Middle frontal gyrus (tissue), 1 donor: ENCODE data around the gene ENTPD6.
A peak's percentile ranks its signal among the peaks of the same experiment; 100 is the strongest.
"Not testable (repeated sequence)": the region's sequence is repeated elsewhere in the genome, so short reads cannot be mapped to it uniquely, and the experiment has no call there.

ENCODE experiments used
- DNase-seq: peaks from one replicate; pipeline ENCODE4 v3.0.0-alpha.2; 2015; ENCODE audit warnings: low spot score; ENCODE audit errors: extremely low spot score

The ENTPD6 gene

DNA sequence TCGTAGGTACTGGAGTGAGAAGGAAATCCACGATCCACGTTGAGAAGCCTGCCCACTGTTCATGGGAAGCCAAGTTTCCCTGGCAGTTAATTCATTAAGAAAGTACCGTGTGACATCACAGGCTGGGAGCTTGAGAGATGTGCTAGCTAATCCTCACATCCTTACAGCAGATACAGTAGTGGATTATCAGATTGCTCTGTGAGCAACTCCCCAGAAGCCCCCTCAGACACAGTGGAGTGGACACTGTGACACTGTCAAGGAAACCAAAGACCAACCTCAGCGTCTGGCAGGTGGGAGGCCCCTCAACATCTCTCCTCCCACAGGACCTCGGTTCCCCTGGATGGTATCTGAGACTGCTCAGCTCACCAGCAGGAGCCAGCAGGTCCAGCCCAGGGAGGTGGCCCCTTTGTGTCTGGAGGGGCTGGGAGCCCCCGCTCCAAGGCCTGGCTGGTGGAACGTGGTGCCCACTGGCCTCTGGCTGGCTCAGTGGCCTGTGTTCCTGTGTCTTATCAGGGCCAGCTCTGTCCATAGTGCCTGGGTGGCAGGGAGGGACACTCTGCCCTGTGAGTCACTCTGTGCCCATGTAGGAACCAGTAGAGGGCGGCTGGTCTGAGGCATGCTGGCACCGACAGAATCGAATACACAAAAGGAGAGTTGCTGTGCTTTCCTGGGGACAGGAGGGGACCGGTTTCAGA is 59.6 kb downstream of the ENTPD6 start:
- no peak for DNase-seq

DNA sequence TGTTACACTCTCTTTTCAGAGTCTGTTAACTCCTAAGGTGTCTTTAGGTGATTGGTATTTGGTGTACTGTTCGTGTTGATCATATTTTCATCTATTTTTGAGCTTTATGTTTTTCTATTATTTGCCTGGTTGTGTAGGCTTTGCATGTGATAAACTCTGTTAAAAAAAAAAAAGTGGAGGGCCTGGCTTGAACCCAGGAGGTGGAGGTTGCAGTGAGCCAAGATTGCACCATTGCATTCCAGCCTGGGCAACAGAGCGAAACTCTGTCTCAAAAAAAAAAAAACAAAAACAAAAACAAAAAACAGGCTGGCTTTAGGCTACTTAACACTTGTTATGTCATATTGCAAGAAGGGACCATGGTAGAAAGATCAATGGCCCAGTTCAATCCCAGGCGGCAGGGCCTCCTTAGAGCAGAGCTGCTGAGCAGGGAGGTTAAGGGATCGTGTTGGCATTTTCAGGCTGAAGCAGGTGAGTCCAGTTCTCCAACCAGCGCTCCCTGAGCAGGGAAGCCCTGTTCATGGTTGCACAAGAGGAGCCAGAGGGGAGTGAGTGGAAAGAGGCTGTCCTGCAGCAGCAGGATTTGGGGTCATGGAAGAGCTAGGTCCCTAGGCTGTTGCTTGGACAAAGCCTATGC is 60.8 kb downstream of the ENTPD6 start:
- DNase-seq: no peak

GRCh38 chr20:25257130-25257529 is 61.6 kb downstream of the ENTPD6 start:
- DNase-seq: no peak

GRCh38 chr20:25257756-25258475 is 62.4 kb downstream of the ENTPD6 start:
- no peak for DNase-seq

GRCh38 chr20:25258476-25258805 is 62.9 kb downstream of the ENTPD6 start:
- no peak for DNase-seq

GRCh38 chr20:25258828-25259227 is 63.3 kb downstream of the ENTPD6 start:
- DNase-seq: no peak

DNA sequence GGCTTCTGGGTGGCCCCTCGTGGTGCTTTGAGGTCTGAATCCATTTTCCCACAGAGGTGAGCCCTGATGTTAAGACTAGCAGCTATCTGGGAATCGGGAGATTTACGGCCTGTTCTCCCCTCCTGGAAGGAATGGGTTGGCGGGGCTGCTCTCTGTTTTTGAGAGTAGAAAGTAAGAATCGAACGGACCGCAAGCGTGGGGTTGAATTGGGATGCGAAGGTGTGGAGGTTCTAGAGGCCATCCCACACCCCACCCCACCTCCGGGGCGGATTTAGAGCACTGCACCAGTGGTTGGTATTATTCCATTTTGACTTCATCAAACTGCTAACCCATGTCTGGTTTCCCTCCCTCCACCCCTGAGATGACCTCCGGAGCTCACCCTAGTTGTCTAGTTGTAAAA is 63.8 kb downstream of the ENTPD6 start:
- DNase-seq: no peak

- no peak for DNase-seq
These were observed 64.3 kb downstream of the ENTPD6 start for GRCh38 chr20:25259788-25260254.

- not testable (repeated sequence) for DNase-seq
These were observed 65.4 kb downstream of the ENTPD6 start for GRCh38 chr20:25260770-25261437.

DNA sequence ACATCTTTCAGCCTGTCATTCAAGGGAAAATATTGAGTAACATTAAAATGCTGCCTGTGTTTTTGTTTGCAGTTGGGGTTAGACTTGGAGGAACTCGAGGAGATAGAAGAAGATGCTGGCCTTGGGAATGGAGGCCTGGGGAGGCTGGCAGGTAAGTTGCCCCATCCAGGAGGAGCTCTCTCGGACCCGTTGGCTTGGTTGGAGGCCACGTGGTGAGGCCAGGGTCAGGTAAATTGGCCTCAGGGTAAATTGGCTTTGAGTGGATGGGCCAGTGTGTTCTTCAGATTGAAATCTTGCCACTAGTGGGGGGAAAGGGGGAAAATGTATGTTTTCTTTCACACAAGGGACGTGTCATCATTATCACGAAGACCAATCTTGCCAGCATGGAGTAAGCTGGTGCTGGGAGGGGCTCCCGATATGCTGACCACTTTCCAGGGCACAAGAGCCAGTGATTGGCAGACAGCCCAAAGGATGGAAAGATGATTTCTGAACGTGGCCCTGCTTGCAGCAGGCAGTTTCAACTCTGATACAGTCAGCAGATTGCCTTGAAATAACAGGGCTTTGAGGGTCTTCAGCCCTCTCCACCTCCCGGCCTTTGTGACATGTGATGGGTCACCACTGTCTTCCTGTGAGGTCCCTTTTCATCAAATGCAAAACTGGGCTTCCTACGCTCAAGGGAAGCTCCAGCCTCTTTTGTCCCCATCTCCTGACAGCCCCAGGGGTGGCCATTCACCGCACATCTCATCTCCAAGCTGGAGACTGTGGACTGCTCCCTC is 73.7 kb downstream of the ENTPD6 start:
- no peak for DNase-seq

DNA sequence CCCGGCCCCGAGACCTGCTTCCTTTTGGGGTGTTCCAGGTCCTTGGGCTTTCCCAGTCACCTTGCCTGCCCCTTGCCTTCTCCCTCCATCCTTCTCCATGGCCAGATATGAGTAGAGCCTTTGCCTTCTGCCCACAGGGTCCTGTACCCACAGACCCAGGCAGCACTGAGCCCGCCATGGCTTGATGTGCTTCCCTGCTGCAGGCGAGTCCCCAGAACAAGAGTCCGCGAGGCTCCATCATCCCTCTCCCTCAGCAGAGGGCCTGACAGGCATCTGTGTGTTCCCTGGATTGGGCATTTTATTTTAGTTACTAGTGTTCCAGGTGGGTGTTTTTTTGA is 74.3 kb downstream of the ENTPD6 start:
- no peak for DNase-seq

GRCh38 chr20:25270829-25271251 is 75.3 kb downstream of the ENTPD6 start:
- no peak for DNase-seq

DNA sequence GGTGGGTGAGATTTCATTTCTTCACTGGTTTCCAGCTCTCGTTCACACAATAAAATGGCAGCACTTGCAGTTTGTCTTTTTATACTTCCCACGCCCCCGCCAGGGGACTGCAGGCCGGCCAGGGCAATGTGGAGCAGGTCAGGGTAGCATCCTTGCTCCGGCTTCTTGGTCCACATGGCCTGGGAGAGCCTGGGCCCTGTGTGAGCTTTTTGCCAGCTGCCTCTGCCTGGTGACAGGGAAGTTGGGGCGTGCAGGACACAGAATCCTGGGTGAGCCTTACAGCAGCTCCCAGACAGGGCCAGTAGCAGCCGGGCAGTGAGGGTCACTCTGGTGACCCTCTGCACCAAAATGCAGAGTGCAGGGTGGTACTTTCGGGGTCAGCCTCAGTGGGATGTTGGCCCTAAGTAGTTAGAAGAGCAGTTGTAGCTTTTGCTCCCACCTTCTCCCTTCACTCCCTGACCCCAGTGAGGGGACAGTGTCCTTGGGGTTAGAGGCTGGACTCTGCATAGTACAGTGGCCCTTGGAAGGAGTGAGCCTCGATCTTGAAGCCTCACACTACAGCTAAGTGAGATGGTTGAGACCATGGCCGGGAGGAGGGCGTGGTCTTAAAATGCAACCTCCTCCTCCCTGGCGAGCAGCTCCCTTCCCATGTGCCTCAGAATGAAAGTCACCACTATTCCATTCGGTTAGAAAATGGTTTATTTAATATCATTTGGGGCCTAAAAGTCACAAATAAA is 76.1 kb downstream of the ENTPD6 start:
- DNase-seq: no peak

DNA sequence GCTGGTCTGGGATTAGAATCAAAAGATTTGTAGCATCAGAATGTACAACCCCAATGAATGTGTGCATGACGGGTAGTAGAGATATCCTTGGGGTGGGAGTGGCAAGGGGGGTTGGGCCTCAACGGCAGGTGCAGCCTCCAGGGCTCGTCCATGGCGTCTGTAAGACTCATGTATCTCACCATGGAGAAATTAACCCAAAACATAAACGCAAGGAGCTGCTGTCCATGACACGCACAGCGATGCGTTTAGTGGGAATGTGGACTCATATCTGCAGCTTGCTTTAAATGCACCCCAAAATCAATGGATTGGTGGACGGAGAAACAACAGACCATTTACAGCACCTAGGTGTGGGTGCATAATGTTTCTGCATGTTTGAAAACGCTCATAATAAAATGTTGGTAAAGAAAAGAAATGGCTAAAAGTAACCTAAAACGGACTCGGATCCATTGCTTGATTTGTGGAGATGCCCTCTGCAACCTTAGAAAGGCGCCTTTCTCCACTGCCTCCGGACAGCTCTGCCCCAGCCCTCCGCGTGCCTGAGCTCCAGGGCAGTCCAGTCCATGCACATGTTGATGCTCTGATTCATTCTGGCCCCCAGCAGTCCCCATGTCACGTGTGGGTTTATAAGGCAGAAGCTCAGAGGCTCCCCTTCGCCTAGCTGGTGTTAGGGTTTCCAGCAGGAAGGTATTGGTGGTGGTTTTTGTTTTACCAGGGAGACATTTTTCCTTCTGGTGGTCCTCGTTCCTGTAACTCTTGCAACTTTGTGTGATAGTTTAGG is 76.9 kb downstream of the ENTPD6 start:
- DNase-seq: no peak

DNA sequence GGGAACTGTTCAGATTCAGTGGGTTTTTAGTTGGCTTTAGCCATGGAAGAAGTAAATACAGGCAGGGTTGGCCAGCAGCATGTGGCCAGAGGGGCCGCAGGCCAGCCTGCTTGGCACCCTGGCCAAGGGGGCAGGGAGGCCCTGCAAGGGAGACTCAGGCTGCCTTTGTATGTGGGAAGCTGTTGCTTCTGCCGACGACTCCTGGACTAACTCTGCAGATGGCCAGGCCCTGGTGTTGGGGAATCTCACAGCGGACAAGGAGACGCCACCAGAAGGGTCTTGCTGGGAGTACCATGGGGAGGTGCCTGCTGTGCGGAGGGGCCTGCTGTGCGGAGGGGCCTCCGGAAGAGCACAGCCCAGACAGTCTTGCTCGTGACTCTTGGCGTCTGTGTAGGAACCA is 77.5 kb downstream of the ENTPD6 start:
- DNase-seq: no peak

DNA sequence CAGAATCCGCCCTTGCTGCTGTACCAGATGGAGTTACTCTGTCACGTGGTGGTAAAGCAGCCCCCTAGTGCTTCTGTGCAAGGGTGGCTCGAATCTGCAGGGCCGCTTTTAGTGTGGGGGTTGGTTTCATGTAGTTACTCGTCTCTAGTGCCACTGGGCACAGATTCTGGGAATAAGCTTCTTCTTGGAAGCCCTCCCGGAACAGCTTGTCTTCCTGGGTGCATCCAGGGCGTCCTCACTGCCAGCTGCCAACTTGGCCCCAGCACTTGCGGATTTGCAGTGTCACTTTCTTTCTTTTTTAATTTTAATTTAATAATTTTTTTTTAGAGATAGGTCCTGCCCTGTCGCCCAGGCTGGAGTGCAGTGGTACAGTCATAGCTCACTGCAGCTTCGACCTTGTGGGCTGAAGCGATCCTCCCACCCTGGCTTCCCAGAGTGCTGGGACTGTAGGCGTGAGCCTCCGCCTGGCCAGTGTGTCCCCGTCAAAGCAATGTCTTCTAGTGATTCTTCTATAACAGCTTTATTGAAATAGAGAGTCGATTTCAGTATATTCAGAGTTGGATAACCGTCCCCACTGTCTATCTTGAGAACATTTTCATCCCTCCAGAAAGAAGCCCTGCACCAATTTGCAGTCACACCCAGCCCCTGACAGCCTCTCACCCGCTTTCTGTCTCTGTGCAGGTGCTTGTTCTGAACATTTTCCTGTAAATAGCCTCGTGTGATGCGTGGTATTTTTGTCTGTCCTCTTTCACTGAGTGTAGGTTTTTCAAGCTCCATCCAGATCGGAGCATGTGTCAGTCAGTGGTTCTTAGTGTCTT is 78.2 kb downstream of the ENTPD6 start:
- DNase-seq: peak; percentile 62

GRCh38 chr20:25274481-25274880 is 79.0 kb downstream of the ENTPD6 start:
- no peak for DNase-seq

GRCh38 chr20:25274891-25275812 is 79.6 kb downstream of the ENTPD6 start:
- no peak for DNase-seq
